HEK293 (cell line): Measurements from ENCODE around the gene MTMR12.

Experiments
- CTCF ChIA-PET: fragments of 350-600 bp; formaldehyde crosslinking; extraction: SDS; loops from one replicate; lab custom pipeline; 2021; ENCODE audit warnings: antibody characterized with exemption; lab: Yijun Ruan, JAX
- POLR2A ChIA-PET: fragments of 300-600 bp; formaldehyde crosslinking; extraction: SDS; loops from one replicate; lab custom pipeline; 2020; ENCODE audit warnings: antibody characterized with exemption, inconsistent platforms; lab: Yijun Ruan, JAX
- H3K27ac ChIP-seq: fragments of 200-500 bp; sonication (Bioruptor generic); 2 replicates; pipeline ENCODE4 v1.5.1; 2014; ENCODE audit warnings: low read depth, low read length, control low read depth, inconsistent platforms; ENCODE audit errors: extremely low read depth
- H3K36me3 ChIP-seq, 2 experiments: fragments of 200-500 bp in 1 of 2; sonication (Bioruptor generic) in 1 of 2; 1 replicate in 1 of 2; 2 replicates in 1 of 2; pipeline ENCODE4 v1.5.1; 2014 to 2017; ENCODE audit warnings: inconsistent platforms in 2 of 2, low read length in 2 of 2; ENCODE audit not compliant: control insufficient read depth in 2 of 2, insufficient read depth in 1 of 2
- H3K4me1 ChIP-seq: fragments of 200-500 bp; sonication (Bioruptor generic); 2 replicates; pipeline ENCODE4 v1.5.1; 2014; ENCODE audit warnings: mild to moderate bottlenecking, low read length, inconsistent platforms; ENCODE audit not compliant: control insufficient read depth, insufficient read depth
- H3K4me3 ChIP-seq: 2 replicates; pipeline ENCODE4 v1.5.1; 2011; ENCODE audit warnings: low read depth, mild to moderate bottlenecking, control low read depth, low read length, moderate library complexity
- H3K9me3 ChIP-seq: fragments of 200-500 bp; sonication (Bioruptor generic); 2 replicates; pipeline ENCODE4 v1.5.1; 2014; ENCODE audit warnings: low read depth, low read length, inconsistent platforms; ENCODE audit not compliant: control insufficient read depth, insufficient read depth
- GLI4 ChIP-seq: fragments of 450-650 bp; formaldehyde crosslinking; IDR thresholded peaks from 2 replicates; pipeline ENCODE4 v1.5.1; 2016; ENCODE audit warnings: missing biosample characterization, missing genetic modification characterization
- MZF1 ChIP-seq: fragments of 450-650 bp; formaldehyde crosslinking; IDR thresholded peaks from 2 replicates; pipeline ENCODE4 v1.5.1; 2017; ENCODE audit warnings: missing biosample characterization, missing genetic modification characterization, borderline replicate concordance
- ZBTB11 ChIP-seq: fragments of 450-650 bp; formaldehyde crosslinking; conservative IDR thresholded peaks from 2 replicates; pipeline ENCODE4 v1.5.1; 2016; ENCODE audit warnings: low read depth, missing biosample characterization, missing genetic modification characterization
- ZFP69B ChIP-seq: fragments of 450-650 bp; formaldehyde crosslinking; IDR thresholded peaks from 2 replicates; pipeline ENCODE4 v1.5.1; 2016; ENCODE audit warnings: missing biosample characterization, missing genetic modification characterization
- ZNF132 ChIP-seq: fragments of 450-650 bp; formaldehyde crosslinking; IDR thresholded peaks from 2 replicates; pipeline ENCODE4 v1.5.1; 2017; ENCODE audit warnings: missing biosample characterization, missing genetic modification characterization, borderline replicate concordance
- ZNF155 ChIP-seq: fragments of 450-650 bp; formaldehyde crosslinking; IDR thresholded peaks from 2 replicates; pipeline ENCODE4 v1.5.1; 2016; ENCODE audit warnings: missing biosample characterization, missing genetic modification characterization
- ZNF184 ChIP-seq: fragments of 450-650 bp; IDR thresholded peaks from 2 replicates; pipeline ENCODE4 v1.5.1; 2018; ENCODE audit warnings: missing biosample characterization, mild to moderate bottlenecking, missing genetic modification characterization
- ZNF221 ChIP-seq: fragments of 450-650 bp; formaldehyde crosslinking; IDR thresholded peaks from 2 replicates; pipeline ENCODE4 v1.5.1; 2017; ENCODE audit warnings: missing biosample characterization, missing genetic modification characterization, borderline replicate concordance
- ZNF280C ChIP-seq: fragments of 450-650 bp; formaldehyde crosslinking; IDR thresholded peaks from 2 replicates; pipeline ENCODE4 v1.5.1; 2016; ENCODE audit warnings: missing biosample characterization, missing genetic modification characterization
- ZNF280D ChIP-seq: fragments of 450-650 bp; formaldehyde crosslinking; IDR thresholded peaks from 2 replicates; pipeline ENCODE4 v1.5.1; 2016; ENCODE audit warnings: missing biosample characterization, missing genetic modification characterization
- ZNF398 ChIP-seq: fragments of 450-650 bp; formaldehyde crosslinking; IDR thresholded peaks from 2 replicates; pipeline ENCODE4 v1.5.1; 2017; ENCODE audit warnings: missing biosample characterization, missing genetic modification characterization
- ZNF433 ChIP-seq: fragments of 450-650 bp; formaldehyde crosslinking; IDR thresholded peaks from 2 replicates; pipeline ENCODE4 v1.5.1; 2016; ENCODE audit warnings: missing biosample characterization, missing genetic modification characterization, low read depth
- ZNF48 ChIP-seq: fragments of 450-650 bp; formaldehyde crosslinking; IDR thresholded peaks from 2 replicates; pipeline ENCODE4 v1.5.1; 2016; ENCODE audit warnings: missing biosample characterization, missing genetic modification characterization
- ZNF530 ChIP-seq: fragments of 450-650 bp; formaldehyde crosslinking; IDR thresholded peaks from 2 replicates; pipeline ENCODE4 v1.5.1; 2016; ENCODE audit warnings: low read depth, missing biosample characterization, missing genetic modification characterization
- ZNF623 ChIP-seq: fragments of 450-650 bp; formaldehyde crosslinking; IDR thresholded peaks from 2 replicates; pipeline ENCODE4 v1.5.1; 2016; ENCODE audit warnings: missing biosample characterization, missing genetic modification characterization
- ZNF624 ChIP-seq: fragments of 450-650 bp; formaldehyde crosslinking; IDR thresholded peaks from 2 replicates; pipeline ENCODE4 v1.5.1; 2017; ENCODE audit warnings: missing biosample characterization, missing genetic modification characterization
- ZNF830 ChIP-seq: fragments of 450-650 bp; IDR thresholded peaks from 2 replicates; pipeline ENCODE4 v1.5.0; 2018; ENCODE audit warnings: missing biosample characterization, missing genetic modification characterization, low read depth, mild to moderate bottlenecking, moderate library complexity
- ZSCAN30 ChIP-seq: fragments of 450-650 bp; IDR thresholded peaks from 2 replicates; pipeline ENCODE4 v1.5.1; 2018; ENCODE audit warnings: missing biosample characterization, mild to moderate bottlenecking, missing genetic modification characterization, moderate library complexity
- TF ChIP-seq, protein P1 (sequence below): fragments of 450-650 bp; formaldehyde crosslinking; IDR thresholded peaks from 2 replicates; pipeline ENCODE4 v1.5.1; 2016; ENCODE audit warnings: missing biosample characterization, missing genetic modification characterization

The MTMR12 gene

GRCh38 chr5:32274548-32275395, 38.0 kb downstream of the MTMR12 start (continued):
- TF ChIP-seq ZBTB11 (tag by site-specific recombination): no peak

DNA sequence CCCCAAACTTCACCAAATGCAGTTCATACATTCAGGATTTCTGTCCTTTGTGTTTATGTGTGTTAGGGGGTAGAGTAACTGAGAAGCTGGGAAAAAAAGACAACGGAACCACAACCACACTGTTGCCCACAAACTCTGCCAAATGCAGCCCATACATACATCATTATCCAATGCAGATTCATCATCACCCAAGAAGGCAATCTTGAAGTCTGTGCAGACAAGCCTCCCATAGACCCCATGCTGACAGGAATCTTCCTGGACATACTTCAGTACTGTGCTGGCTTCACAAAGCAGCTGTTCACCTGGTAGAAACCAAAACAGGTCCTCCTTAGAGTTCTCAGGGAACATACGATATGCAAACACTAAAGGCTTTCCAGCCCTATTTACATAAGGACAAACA, 38.9 kb downstream of the MTMR12 start:
- no peak overlapping the region for H3K4me3 ChIP-seq
- TF ChIP-seq ZNF624 (tag by site-specific recombination) (no peak), ZNF433 (tag by site-specific recombination) (no peak), GLI4 (tag by site-specific recombination) (no peak), ZNF398 (tag by site-specific recombination) (no peak), ZNF155 (tag by site-specific recombination) (no peak), ZNF830 (tag by site-specific recombination) (no peak), ZNF280D (tag by site-specific recombination) (no peak), ZNF530 (tag by site-specific recombination) (no peak), MZF1 (tag by site-specific recombination) (no peak), ZNF623 (tag by site-specific recombination) (no peak), ZNF184 (tag by site-specific recombination) (no peak), ZNF132 (tag by site-specific recombination) (no peak), ZNF48 (tag by site-specific recombination) (no peak), ZNF280C (tag by site-specific recombination) (no peak), ZSCAN30 (tag by site-specific recombination) (no peak), ZFP69B (tag by site-specific recombination) (no peak), ZNF221 (tag by site-specific recombination) (no peak)
- TF ChIP-seq, protein P1, sequence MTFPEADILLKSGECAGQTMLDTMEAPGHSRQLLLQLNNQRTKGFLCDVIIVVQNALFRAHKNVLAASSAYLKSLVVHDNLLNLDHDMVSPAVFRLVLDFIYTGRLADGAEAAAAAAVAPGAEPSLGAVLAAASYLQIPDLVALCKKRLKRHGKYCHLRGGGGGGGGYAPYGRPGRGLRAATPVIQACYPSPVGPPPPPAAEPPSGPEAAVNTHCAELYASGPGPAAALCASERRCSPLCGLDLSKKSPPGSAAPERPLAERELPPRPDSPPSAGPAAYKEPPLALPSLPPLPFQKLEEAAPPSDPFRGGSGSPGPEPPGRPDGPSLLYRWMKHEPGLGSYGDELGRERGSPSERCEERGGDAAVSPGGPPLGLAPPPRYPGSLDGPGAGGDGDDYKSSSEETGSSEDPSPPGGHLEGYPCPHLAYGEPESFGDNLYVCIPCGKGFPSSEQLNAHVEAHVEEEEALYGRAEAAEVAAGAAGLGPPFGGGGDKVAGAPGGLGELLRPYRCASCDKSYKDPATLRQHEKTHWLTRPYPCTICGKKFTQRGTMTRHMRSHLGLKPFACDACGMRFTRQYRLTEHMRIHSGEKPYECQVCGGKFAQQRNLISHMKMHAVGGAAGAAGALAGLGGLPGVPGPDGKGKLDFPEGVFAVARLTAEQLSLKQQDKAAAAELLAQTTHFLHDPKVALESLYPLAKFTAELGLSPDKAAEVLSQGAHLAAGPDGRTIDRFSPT (tag by site-specific recombination): no peak
- ChIA-PET POLR2A (no interaction called here), CTCF (interaction anchor here (0.6 to 1.3 kb wide), 4 partner anchors 56 to 325 kb away, joined by 3 to 5 read pairs (median 4); no protein-coding TSS in a partner anchor)
- peaks cover 27 to 47% of the 10 kb centered on the region in 2 experiments for H3K36me3 ChIP-seq
- H3K27ac ChIP-seq: no peak overlapping the region
- H3K9me3 ChIP-seq: no peaks in the 10 kb centered on the region
- H3K4me1 ChIP-seq: peaks cover 7% of the 10 kb centered on the region; the same call in 1 of the 2 replicates
